SK-N-MC (cell line): ENCODE results near the gene DALRD3.

Source experiments
- EZH2 ChIP-seq: fragments of 200-600 bp; sonication (generic); IDR thresholded peaks from one replicate; pipeline ENCODE4 v1.6.1; 2017; ENCODE audit warnings: antibody characterized with exemption
- POLR2AphosphoS5 ChIP-seq: IDR thresholded peaks from 2 replicates; pipeline ENCODE4 v1.6.1; 2012; ENCODE audit warnings: mild to moderate bottlenecking, low read depth, low read length, borderline replicate concordance

- TF ChIP-seq POLR2AphosphoS5: no peak
- TF ChIP-seq EZH2: no peak
Observed at GRCh38 chr3:49022688-49023171, 4.3 kb upstream of the DALRD3 start.
